IMR-90 (cell line): ENCODE results near the gene GNB2. TPM values are rescaled to one million over a fixed set of nuclear protein-coding genes. Genes with fewer than 3 reads are reported as not detected.
A peak's percentile ranks its signal among the peaks of the same experiment; 100 is the strongest.

Experiments used
- ATAC-seq: fragments of 200-7000 bp; cut with Tn5 transposase; 2 replicates; pipeline ENCODE4 v1.9.1; 2020; ENCODE audit warnings: low read depth, mild to moderate bottlenecking, moderate library complexity
- BruUV-seq: library from RNA; stranded (reverse); fragments of 400-500 nt; replicated peaks from 2 replicates; lab custom pipeline; 2021; lab: Mats Ljungman, UMichigan
- CTCF ChIA-PET: fragments of 300-600 bp; formaldehyde crosslinking; extraction: SDS; loops from one replicate; lab custom pipeline; 2021; ENCODE audit warnings: antibody characterized with exemption; lab: Yijun Ruan, JAX
- POLR2A ChIA-PET: fragments of 300-600 bp; sonication (Branson Sonifier 250); formaldehyde crosslinking; loops from one replicate; lab custom pipeline; 2022; ENCODE audit warnings: antibody characterized with exemption; ENCODE audit not compliant: unreplicated experiment; lab: Charles Lee
- DNase-seq: peaks from one replicate; pipeline ENCODE4 v3.0.0; 2013
- H2AFZ ChIP-seq: replicated peaks from 2 replicates; pipeline ENCODE3; 2013; ENCODE audit warnings: low read length, mild to moderate bottlenecking; ENCODE audit not compliant: poor library complexity
- H2AK5ac ChIP-seq: 2 replicates; pipeline ENCODE4 v1.6.1; 2013; ENCODE audit warnings: low read depth, low read length, inconsistent platforms
- H2AK9ac ChIP-seq: replicated peaks from 2 replicates; pipeline ENCODE3; 2013; ENCODE audit warnings: mild to moderate bottlenecking, low read depth, low read length, moderate library complexity; ENCODE audit not compliant: poor library complexity
- H2BK120ac ChIP-seq: 2 replicates; pipeline ENCODE4 v1.6.1; 2013; ENCODE audit warnings: low read depth, low read length, inconsistent platforms
- H2BK15ac ChIP-seq: 3 replicates; pipeline ENCODE4 v1.6.1; 2013; ENCODE audit warnings: low read depth, low read length, inconsistent platforms
- H2BK20ac ChIP-seq: 2 replicates; pipeline ENCODE4 v1.6.1; 2013; ENCODE audit warnings: low read depth, mild to moderate bottlenecking, inconsistent platforms, low read length, moderate library complexity
- H2BK5ac ChIP-seq: 2 replicates; pipeline ENCODE4 v1.6.1; 2013; ENCODE audit warnings: mild to moderate bottlenecking, low read depth, low read length, inconsistent platforms; ENCODE audit not compliant: poor library complexity, severe bottlenecking
- H3K14ac ChIP-seq: replicated peaks from 2 replicates; pipeline ENCODE4 v1.6.1; 2013; ENCODE audit warnings: low read depth, low read length, inconsistent platforms
- H3K18ac ChIP-seq: 2 replicates; pipeline ENCODE4 v1.6.1; 2013; ENCODE audit warnings: low read depth, low read length, control low read depth
- H3K23ac ChIP-seq: 2 replicates; pipeline ENCODE4 v1.6.1; 2013; ENCODE audit warnings: low read depth, low read length, inconsistent platforms
- H3K27ac ChIP-seq: 2 replicates; pipeline ENCODE4 v1.5.1; 2013; ENCODE audit warnings: mild to moderate bottlenecking, control low read depth, low read length; ENCODE audit not compliant: insufficient read depth
- H3K27me3 ChIP-seq: 2 replicates; pipeline ENCODE4 v1.6.1; 2013; ENCODE audit warnings: low read length; ENCODE audit not compliant: control insufficient read depth, insufficient read depth
- H3K36me3 ChIP-seq: 2 replicates; pipeline ENCODE4 v1.6.1; 2013; ENCODE audit warnings: low read length, mixed read lengths; ENCODE audit not compliant: control insufficient read depth, insufficient read depth
- H3K4ac ChIP-seq: 2 replicates; pipeline ENCODE4 v1.6.1; 2013; ENCODE audit warnings: low read depth, low read length, inconsistent platforms
- H3K4me1 ChIP-seq: 2 replicates; pipeline ENCODE4 v1.6.1; 2013; ENCODE audit warnings: low read length, mixed read lengths; ENCODE audit not compliant: control insufficient read depth, insufficient read depth
- H3K4me2 ChIP-seq: 2 replicates; pipeline ENCODE4 v1.6.1; 2013; ENCODE audit warnings: low read depth, mild to moderate bottlenecking, control low read depth, low read length, moderate library complexity
- H3K4me3 ChIP-seq: 2 replicates; pipeline ENCODE4 v1.5.1; 2013; ENCODE audit warnings: low read depth, mild to moderate bottlenecking, control low read depth, low read length, moderate library complexity; ENCODE audit not compliant: insufficient read depth
- H3K56ac ChIP-seq: 2 replicates; pipeline ENCODE4 v1.6.1; 2013; ENCODE audit warnings: low read length, inconsistent platforms; ENCODE audit not compliant: insufficient read depth; ENCODE audit errors: extremely low read depth
- H3K79me1 ChIP-seq, 2 experiments: 2 replicates each; pipeline ENCODE4 v1.6.1; 2013; ENCODE audit warnings: low read length in 2 of 2, inconsistent platforms in 1 of 2, low read depth in 1 of 2
- H3K9ac ChIP-seq: 2 replicates; pipeline ENCODE4 v1.6.1; 2013; ENCODE audit warnings: low read depth, low read length, control low read depth
- H3K9me1 ChIP-seq: 2 replicates; pipeline ENCODE4 v1.6.1; 2013; ENCODE audit warnings: low read length, inconsistent platforms; ENCODE audit not compliant: insufficient read depth
- H3K9me3 ChIP-seq: 2 replicates; pipeline ENCODE4 v1.6.1; 2013; ENCODE audit warnings: low read length; ENCODE audit not compliant: control insufficient read depth, insufficient read depth
- H4K20me1 ChIP-seq: 2 replicates; pipeline ENCODE4 v1.6.1; 2013; ENCODE audit warnings: low read length, inconsistent platforms; ENCODE audit not compliant: insufficient read depth
- H4K5ac ChIP-seq: 2 replicates; pipeline ENCODE4 v1.6.1; 2013; ENCODE audit warnings: mild to moderate bottlenecking, low read depth, low read length, control low read depth
- H4K8ac ChIP-seq, 2 experiments: 2 replicates each; pipeline ENCODE4 v1.6.1; 2013; ENCODE audit warnings: low read depth in 2 of 2, low read length in 2 of 2, control low read depth in 1 of 2, inconsistent platforms in 1 of 2
- H4K91ac ChIP-seq: 2 replicates; pipeline ENCODE4 v1.6.1; 2013; ENCODE audit warnings: low read depth, low read length, inconsistent platforms; ENCODE audit not compliant: insufficient read depth
- BHLHE40 ChIP-seq: fragments of 150-350 bp; IDR thresholded peaks from 2 replicates; pipeline ENCODE4 v1.6.1; 2016; ENCODE audit warnings: mild to moderate bottlenecking, low read depth, low read length
- CEBPB ChIP-seq: IDR thresholded peaks from 2 replicates; pipeline ENCODE4 v1.6.1; 2012; ENCODE audit warnings: low read depth, low read length, improper control_type of control experiment
- CHD1 ChIP-seq: IDR thresholded peaks from 2 replicates; pipeline ENCODE4 v1.6.1; 2012; ENCODE audit warnings: low read depth, low read length, improper control_type of control experiment
- CTCF ChIP-seq: conservative IDR thresholded peaks from 2 replicates; pipeline ENCODE4 v1.5.1; 2012; ENCODE audit warnings: mild to moderate bottlenecking, low read depth, low read length, improper control_type of control experiment
- ELK1 ChIP-seq: fragments of 150-350 bp; IDR thresholded peaks from 2 replicates; pipeline ENCODE4 v1.6.1; 2016; ENCODE audit warnings: low read depth, mild to moderate bottlenecking, low read length, moderate library complexity, borderline replicate concordance
- FOS ChIP-seq: fragments of 150-350 bp; IDR thresholded peaks from 2 replicates; pipeline ENCODE4 v1.6.1; 2016; ENCODE audit warnings: low read depth, low read length
- MAFK ChIP-seq: IDR thresholded peaks from 2 replicates; pipeline ENCODE4 v1.6.1; 2012; ENCODE audit warnings: low read depth, low read length, improper control_type of control experiment
- MAZ ChIP-seq: IDR thresholded peaks from 2 replicates; pipeline ENCODE4 v1.6.1; 2012; ENCODE audit warnings: low read depth, mild to moderate bottlenecking, low read length, improper control_type of control experiment, moderate library complexity, borderline replicate concordance
- MXI1 ChIP-seq: IDR thresholded peaks from 2 replicates; pipeline ENCODE4 v1.6.1; 2012; ENCODE audit warnings: low read depth, mild to moderate bottlenecking, low read length, moderate library complexity, borderline replicate concordance
- NFE2L2 ChIP-seq: fragments of 150-350 bp; IDR thresholded peaks from 2 replicates; pipeline ENCODE4 v1.6.1; 2016; ENCODE audit warnings: low read depth, mild to moderate bottlenecking, low read length
- POLR2A ChIP-seq: IDR thresholded peaks from 2 replicates; pipeline ENCODE4 v1.6.1; 2012; ENCODE audit warnings: mild to moderate bottlenecking, low read depth, low read length
- RAD21 ChIP-seq: IDR thresholded peaks from 2 replicates; pipeline ENCODE4 v1.6.1; 2012; ENCODE audit warnings: low read length, improper control_type of control experiment
- RCOR1 ChIP-seq: IDR thresholded peaks from 2 replicates; pipeline ENCODE4 v1.6.1; 2012; ENCODE audit warnings: mild to moderate bottlenecking, low read length, improper control_type of control experiment; ENCODE audit not compliant: insufficient replicate concordance
- RFX5 ChIP-seq: IDR thresholded peaks from 2 replicates; pipeline ENCODE4 v1.8.0; 2012; ENCODE audit warnings: low read depth, mild to moderate bottlenecking, low read length, moderate library complexity
- SMC3 ChIP-seq: fragments of 150-350 bp; IDR thresholded peaks from 2 replicates; pipeline ENCODE4 v1.6.1; 2016; ENCODE audit warnings: low read depth, mild to moderate bottlenecking, antibody characterized with exemption, low read length, moderate library complexity
- USF2 ChIP-seq: fragments of 150-350 bp; IDR thresholded peaks from 2 replicates; pipeline ENCODE4 v1.6.1; 2017; ENCODE audit warnings: mild to moderate bottlenecking, antibody characterized with exemption, low read length, low read depth
- WGBS, 2 experiments: methylation state at CpG; one replicate each; pipeline versions ENCODE4 v1.1.5 to v1.1.7; 2013; ENCODE audit warnings: missing lambda C conversion rate in 2 of 2; ENCODE audit not compliant: insufficient read length in 1 of 2; ENCODE audit errors: extremely low coverage in 2 of 2; 5-methylcytosine and 5-hydroxymethylcytosine counted together
- dilution Hi-C: fragments of 300-500 bp; cut with HindIII; formaldehyde crosslinking; loops from one replicate; pipeline ENCODE4 v1.14.3; 2018; ENCODE audit warnings: low sequenced_read_pairs; ENCODE audit not compliant: unreplicated experiment
- in situ Hi-C: fragments of 300-500 bp; cut with MboI; formaldehyde crosslinking; loops from 3 replicates; pipeline ENCODE4 v1.14.3; 2019; ENCODE audit warnings: low sequenced_read_pairs, inconsistent platforms, mixed read lengths
- intact Hi-C: fragments of 100-400 bp; cut with micrococcal nuclease; formaldehyde crosslinking; loops from 2 replicates; pipeline ENCODE4 v1.10.0; 2022
- polyA plus RNA-seq, 3 experiments: library from polyadenylated mRNA; depleted of rRNA; stranded (reverse); fragments of >200 nt; gene quantifications; 2 replicates each; pipeline ENCODE4 v1.2.3, GENCODE V29; 2012; ENCODE audit warnings: low replicate concordance in 1 of 3
- total RNA-seq: library from RNA; depleted of rRNA; stranded (reverse); fragments of >200 nt; gene quantifications from 2 replicates; pipeline ENCODE4 v1.2.3, GENCODE V29; 2012

The GNB2 gene
- total and polyA plus RNA-seq, 2 of the 4 experiments (the other 2 are of a cell fraction), result 62.0 to 279 TPM

GRCh38 chr7:100675105-100675451, 1.5 kb downstream of the GNB2 start:
- Histone ChIP-seq H2AK5ac (peak overlapping the region; percentile 58), H4K5ac (no peak overlapping the region), H3K9me3 (no peaks in the 10 kb centered on the region), H3K18ac (no peak overlapping the region), H2BK20ac (no peak overlapping the region), H3K9me1 (no peaks in the 10 kb centered on the region), H3K56ac (no peak overlapping the region), H3K9ac (peak overlapping the region; percentile 90), H3K4me2 (peak overlapping the region; percentile 98; the same call in 1 of the 2 replicates), H2BK15ac (no peak overlapping the region), H2AK9ac (peak overlapping the region; percentile 97), H3K4me3 (peak overlapping the region; percentile 85), H3K14ac (no peak overlapping the region), H3K79me1 (peaks cover 13 to 38% of the 10 kb centered on the region in 2 experiments), H3K27me3 (no peaks in the 10 kb centered on the region), H3K4ac (no peak overlapping the region), H4K20me1 (peaks cover 42% of the 10 kb centered on the region), H3K4me1 (peaks cover 4% of the 10 kb centered on the region; the same call in 1 of the 2 replicates), H2BK120ac (no peak overlapping the region), H2BK5ac (peak overlapping the region; percentile 90), H3K27ac (peak overlapping the region; percentile 97), H2AFZ (no peak overlapping the region), H3K23ac (no peak overlapping the region), H3K36me3 (peaks cover 33% of the 10 kb centered on the region), H4K8ac (no peak overlapping the region), H4K91ac (no peak overlapping the region)
- POLR2A ChIA-PET, result interaction anchor here (0.7 kb wide), 1 partner anchor 31 kb away, joined by 3 read pairs; no protein-coding TSS in a partner anchor
- dilution Hi-C loops (no loop called here), in situ Hi-C loops (loop anchor here (10.0 kb wide), 1 partner anchor 200 kb away; the partner anchor contains the start of gene TSC22D4), intact Hi-C loops (no loop called here)
- DNase-seq, result no peak
- CTCF ChIA-PET, result no interaction called here
- no TSS peak for BruUV-seq
- TF ChIP-seq MAFK, result no peak
- TF ChIP-seq BHLHE40, result no peak
- no peak for TF ChIP-seq MAZ
- TF ChIP-seq CHD1, result no peak
- no peak for TF ChIP-seq RAD21
- no peak for TF ChIP-seq MXI1
- no peak for TF ChIP-seq USF2
- no peak for TF ChIP-seq RFX5
- TF ChIP-seq CEBPB, result no peak
- no peak for TF ChIP-seq CTCF
- no peak for TF ChIP-seq RCOR1
- TF ChIP-seq POLR2A, result no peak
- no peak for TF ChIP-seq SMC3
- no peak for TF ChIP-seq FOS
- no peak for TF ChIP-seq ELK1
- TF ChIP-seq NFE2L2, result no peak
- peak; percentile 0; the same call in 1 of the 2 replicates for ATAC-seq
- 0% methylated on average over 29 of the region's 46 CpGs; no CpG with 5 or more reads in 1 of the 2 experiments for WGBS, 2 experiments
